LNCaP clone FGC (cell line): ENCODE measurements around the gene PAEP.

Experiments
- DNase-seq: peaks from one replicate; pipeline ENCODE4 v3.0.0-alpha.2; 2011; ENCODE audit warnings: low read depth
- H3K4me3 ChIP-seq: 2 replicates; pipeline ENCODE4 v1.5.1; 2011; ENCODE audit warnings: mild to moderate bottlenecking, low read depth, low read length, control low read depth
- TF ChIP-seq, protein P1 (sequence below): IDR thresholded peaks from 2 replicates; pipeline ENCODE4 v1.5.1; 2012; ENCODE audit warnings: mild to moderate bottlenecking; ENCODE audit not compliant: control insufficient read depth, insufficient read depth; ENCODE audit errors: extremely low read depth

The PAEP gene

DNA sequence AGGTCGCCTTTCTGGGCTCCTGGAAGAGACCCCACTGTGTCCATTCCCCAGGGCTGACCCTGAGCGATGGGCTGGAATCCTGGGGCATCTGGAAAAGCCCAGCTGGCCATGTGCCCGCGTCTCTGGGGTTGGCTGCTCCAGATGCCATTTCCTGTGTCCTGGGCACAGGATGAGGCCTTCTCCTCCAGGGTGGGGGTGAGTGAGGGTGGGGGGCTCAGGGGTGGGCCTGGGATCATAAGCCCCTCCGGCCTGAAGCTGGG is 30.7 kb downstream of the PAEP start:
- no peak for DNase-seq
- TF ChIP-seq, protein P1, sequence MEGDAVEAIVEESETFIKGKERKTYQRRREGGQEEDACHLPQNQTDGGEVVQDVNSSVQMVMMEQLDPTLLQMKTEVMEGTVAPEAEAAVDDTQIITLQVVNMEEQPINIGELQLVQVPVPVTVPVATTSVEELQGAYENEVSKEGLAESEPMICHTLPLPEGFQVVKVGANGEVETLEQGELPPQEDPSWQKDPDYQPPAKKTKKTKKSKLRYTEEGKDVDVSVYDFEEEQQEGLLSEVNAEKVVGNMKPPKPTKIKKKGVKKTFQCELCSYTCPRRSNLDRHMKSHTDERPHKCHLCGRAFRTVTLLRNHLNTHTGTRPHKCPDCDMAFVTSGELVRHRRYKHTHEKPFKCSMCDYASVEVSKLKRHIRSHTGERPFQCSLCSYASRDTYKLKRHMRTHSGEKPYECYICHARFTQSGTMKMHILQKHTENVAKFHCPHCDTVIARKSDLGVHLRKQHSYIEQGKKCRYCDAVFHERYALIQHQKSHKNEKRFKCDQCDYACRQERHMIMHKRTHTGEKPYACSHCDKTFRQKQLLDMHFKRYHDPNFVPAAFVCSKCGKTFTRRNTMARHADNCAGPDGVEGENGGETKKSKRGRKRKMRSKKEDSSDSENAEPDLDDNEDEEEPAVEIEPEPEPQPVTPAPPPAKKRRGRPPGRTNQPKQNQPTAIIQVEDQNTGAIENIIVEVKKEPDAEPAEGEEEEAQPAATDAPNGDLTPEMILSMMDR = no peak
- H3K4me3 ChIP-seq = no peak overlapping the region

DNA sequence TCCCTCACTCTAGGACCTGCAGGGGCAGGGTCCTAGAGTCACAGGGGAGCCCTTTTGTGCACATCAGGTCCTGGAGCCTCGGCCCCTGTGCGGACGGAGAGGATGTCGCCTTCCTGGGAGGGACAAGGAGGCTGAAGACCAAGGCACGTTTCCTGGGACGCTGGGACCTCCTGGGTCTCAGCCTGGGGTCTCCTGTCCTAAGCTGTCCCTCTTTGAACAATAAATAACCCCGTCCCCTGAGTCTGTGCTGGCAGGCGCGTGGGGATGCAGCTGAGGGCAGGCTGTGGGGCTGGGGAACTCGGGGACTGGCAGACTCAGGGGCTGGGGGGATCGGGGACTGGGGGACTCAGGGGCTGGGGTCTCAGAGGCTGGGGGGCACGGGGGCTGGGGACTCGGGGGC is 31.1 kb downstream of the PAEP start:
- H3K4me3 ChIP-seq = no peak overlapping the region
- TF ChIP-seq, protein P1 = no peak
- DNase-seq = no peak

DNA sequence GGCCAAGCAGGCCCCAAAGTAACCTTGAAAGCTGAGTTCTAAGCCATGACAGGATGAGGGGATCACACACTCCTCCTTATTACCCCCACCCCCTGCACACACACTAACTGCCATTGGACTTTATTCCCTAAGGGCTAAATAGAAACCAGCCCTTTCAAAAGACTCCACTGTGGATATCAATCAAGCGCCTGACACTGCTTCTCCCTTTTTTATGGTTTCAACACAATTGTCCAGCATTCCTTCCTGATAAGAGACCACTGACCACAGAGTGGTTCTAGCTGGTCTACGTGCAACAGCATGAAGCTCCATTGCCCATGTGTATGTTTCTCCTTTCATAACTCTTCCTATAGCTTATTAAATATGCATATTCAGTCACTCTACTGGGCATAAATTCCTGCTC is 34.7 kb downstream of the PAEP start:
- no peak for DNase-seq
- no peak overlapping the region for H3K4me3 ChIP-seq
- TF ChIP-seq, protein P1 = no peak

DNA sequence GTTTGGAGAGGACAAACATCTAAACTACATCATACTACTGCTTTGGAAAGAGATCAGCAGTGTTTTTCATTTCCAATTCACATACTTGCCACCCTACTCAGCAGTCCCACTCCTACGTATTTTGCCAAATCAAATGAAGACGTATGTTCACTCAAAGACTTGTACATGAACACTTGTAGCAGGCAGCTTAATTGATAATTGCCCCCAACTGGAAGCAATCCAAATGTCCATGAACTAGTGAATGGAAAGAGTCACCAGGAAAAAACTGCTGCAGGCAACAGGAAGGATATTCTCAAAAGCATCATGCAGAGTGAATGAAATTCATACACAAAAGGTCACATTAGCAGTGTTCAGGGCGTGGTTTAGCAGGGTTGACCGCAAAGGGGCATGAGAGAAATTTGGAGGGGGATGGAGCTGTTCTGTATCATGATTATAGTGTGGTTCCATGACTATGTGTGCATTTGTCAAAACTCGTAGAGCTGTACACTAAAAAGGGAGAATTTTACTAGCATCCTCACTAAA is 38.8 kb downstream of the PAEP start:
- TF ChIP-seq, protein P1 = no peak
- no peak for DNase-seq
- no peak overlapping the region for H3K4me3 ChIP-seq

DNA sequence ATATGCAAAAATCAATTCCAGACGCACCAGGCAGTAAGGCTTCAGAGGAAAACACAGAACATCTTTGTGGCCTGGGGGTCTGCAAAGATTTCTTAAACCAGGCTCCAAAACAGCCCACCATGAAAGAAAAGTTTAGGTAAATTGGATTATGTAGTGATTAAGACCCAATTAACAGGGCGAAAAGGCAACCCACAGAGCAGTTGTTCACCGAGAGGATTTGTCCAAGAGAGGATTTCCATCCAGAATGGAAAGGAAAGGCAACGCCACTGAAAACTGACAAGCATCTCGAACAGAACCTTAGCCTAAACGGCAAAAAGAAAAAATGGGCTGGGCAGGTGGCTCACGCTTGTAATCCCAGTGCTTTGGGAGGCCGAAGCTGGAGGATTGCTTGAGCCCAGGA is 40.4 kb downstream of the PAEP start:
- H3K4me3 ChIP-seq = no peak overlapping the region
- TF ChIP-seq, protein P1 = no peak
- no peak for DNase-seq

DNA sequence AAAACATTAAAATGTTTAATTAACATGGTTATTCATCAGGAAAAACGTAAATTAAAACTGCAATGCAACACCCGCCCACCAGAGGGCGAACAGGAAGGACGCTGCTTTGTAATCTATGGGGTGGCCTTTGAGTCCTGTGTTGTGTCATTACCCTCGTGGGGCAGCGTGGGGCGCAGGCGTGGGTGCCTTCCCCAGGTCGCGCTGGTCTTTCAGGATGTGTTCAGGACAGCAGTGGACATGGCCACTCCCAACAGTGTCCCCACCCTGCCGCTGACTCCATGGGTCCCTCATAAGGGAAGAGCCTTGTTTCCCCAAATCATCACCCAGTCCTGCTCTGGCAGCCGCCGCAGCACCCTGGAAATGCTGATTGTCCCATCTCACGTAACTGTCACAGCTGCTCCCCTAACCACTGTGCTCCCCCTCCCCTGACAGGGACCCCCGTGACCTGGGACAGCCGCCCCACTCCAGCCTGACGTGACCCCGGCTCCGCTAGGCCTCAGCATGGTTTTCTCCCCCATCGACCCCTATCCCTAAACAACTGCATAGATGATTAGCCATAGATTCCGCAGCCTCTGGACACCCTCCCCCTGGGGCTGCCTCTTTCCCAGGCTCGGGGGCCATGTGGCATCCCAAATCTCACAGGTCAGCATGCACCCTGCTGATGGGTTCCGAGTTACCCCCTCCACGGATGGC is 41.4 kb downstream of the PAEP start:
- no peak overlapping the region for H3K4me3 ChIP-seq
- DNase-seq = no peak
- TF ChIP-seq, protein P1 = peak; percentile 82
